Pancreas (tissue), 10 donors: ENCODE data around the gene SH3BP2. TPM values are rescaled to one million over a fixed set of nuclear protein-coding genes. Genes with fewer than 3 reads are reported as not detected.

Experiments
- ATAC-seq, 4 donors: fragments of 200-7000 bp; cut with Tn5 transposase; one replicate each; pipeline versions ENCODE4 v1.8.0 to v1.9.1; 2020; ENCODE audit warnings: mild to moderate bottlenecking in 4 of 4, moderate library complexity in 4 of 4
- DNase-seq, 6 donors: peaks; one replicate each; pipeline ENCODE4 v3.0.0-alpha.2; 2020
- FAIRE-seq: peaks from 2 replicates; lab custom pipeline; 2012; peaks lifted over from hg19 to GRCh38; lab: Jason Lieb, UNC
- H3K27ac ChIP-seq, 4 donors: fragments of 200-600 bp; sonication (generic); 1 replicate in 3 of 4; 2 replicates in 1 of 4; pipeline versions ENCODE4 v1.5.0 to v1.8.0; 2020
- H3K27me3 ChIP-seq, 4 donors: fragments of 200-600 bp; one replicate each; pipeline ENCODE4 v1.8.0; 2021
- H3K36me3 ChIP-seq, 3 donors: fragments of 200-600 bp; sonication (generic) in 1 of 3; one replicate each; pipeline versions ENCODE4 v1.5.0 to v1.8.0; 2020 to 2021
- H3K4me1 ChIP-seq, 3 donors: fragments of 200-600 bp; one replicate each; pipeline ENCODE4 v1.8.0; 2021
- H3K4me3 ChIP-seq, 4 donors: fragments of 200-600 bp; sonication (generic) in 2 of 4; one replicate each; pipeline versions ENCODE4 v1.5.0 to v1.8.0; 2020 to 2021
- H3K9me3 ChIP-seq, 4 donors: fragments of 200-600 bp; one replicate each; pipeline ENCODE4 v1.8.0; 2021
- WGBS, 2 donors: extraction: QIAGEN DNeasy Blood & Tissue Kit; methylation state at CpG; one replicate each; pipeline ENCODE4 v1.1.7; 2013; 5-methylcytosine and 5-hydroxymethylcytosine counted together
- intact Hi-C, 3 donors: fragments of 100-400 bp; cut with DNase I; formaldehyde crosslinking; loops; one replicate each; pipeline versions ENCODE4 v1.11.1 to v1.14.2; 2022
- polyA plus RNA-seq, 2 donors: library from polyadenylated mRNA; stranded (reverse); fragments of 200-250 nt; gene quantifications; one replicate each; pipeline ENCODE4 v1.2.3, GENCODE V29; 2013
- total RNA-seq, 6 donors: library from RNA; stranded (reverse); fragmentation: NEBNext Ultra II Directional in 4 of 6; extraction: Animal tissue kit (Norgen Biotek cat#: 25700) in 4 of 6; gene quantifications; one replicate each; pipeline versions ENCODE4 v1.2.1 to v1.2.4, GENCODE V29; 2021 to 2023
- TF ChIP-seq, protein P1 (sequence below), 4 donors: fragments of 200-600 bp; sonication (generic) in 3 of 4; IDR thresholded peaks; one replicate each; pipeline versions ENCODE4 v1.5.0 to v1.8.0; 2021; ENCODE audit warnings: antibody characterized with exemption in 4 of 4
- donor health status: healthy with polysubstance abuse.
- donor health status: DM: no; HTN: no; CAD: no; lungs with moderate emphysema.
- donor health status: DM: no; HTN: no; CAD: no.
- donor health status: control.
- donor health status: control.
- donor health status: Bipolar disorder and iron deficiency.
- donor health status: DM: yes; HTN: yes; CAD: no.
- donor health status: DM: no; HTN: no; CAD: no.
- donor health status: DM: no; HTN: no; CAD: no.
- donor health status: DM: yes; HTN: yes; CAD: no.

Gene SH3BP2
- total and polyA plus RNA-seq, 8 donors: 12.3 to 56.5 (median 27.0) TPM

- Histone ChIP-seq H3K27me3 (no peaks in the 10 kb centered on the region), H3K36me3 (peaks cover 0 to 9% (median 4%) of the 10 kb centered on the region in 3 donors), H3K9me3 (no peaks in the 10 kb centered on the region), H3K4me3 (no peak overlapping the region), H3K4me1 (no peaks in the 10 kb centered on the region), H3K27ac (no peak overlapping the region)
- TF ChIP-seq, protein P1, sequence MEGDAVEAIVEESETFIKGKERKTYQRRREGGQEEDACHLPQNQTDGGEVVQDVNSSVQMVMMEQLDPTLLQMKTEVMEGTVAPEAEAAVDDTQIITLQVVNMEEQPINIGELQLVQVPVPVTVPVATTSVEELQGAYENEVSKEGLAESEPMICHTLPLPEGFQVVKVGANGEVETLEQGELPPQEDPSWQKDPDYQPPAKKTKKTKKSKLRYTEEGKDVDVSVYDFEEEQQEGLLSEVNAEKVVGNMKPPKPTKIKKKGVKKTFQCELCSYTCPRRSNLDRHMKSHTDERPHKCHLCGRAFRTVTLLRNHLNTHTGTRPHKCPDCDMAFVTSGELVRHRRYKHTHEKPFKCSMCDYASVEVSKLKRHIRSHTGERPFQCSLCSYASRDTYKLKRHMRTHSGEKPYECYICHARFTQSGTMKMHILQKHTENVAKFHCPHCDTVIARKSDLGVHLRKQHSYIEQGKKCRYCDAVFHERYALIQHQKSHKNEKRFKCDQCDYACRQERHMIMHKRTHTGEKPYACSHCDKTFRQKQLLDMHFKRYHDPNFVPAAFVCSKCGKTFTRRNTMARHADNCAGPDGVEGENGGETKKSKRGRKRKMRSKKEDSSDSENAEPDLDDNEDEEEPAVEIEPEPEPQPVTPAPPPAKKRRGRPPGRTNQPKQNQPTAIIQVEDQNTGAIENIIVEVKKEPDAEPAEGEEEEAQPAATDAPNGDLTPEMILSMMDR (IDR thresholded peaks at IDR 0.05): no peak
- FAIRE-seq (no peak), ATAC-seq (no peak), DNase-seq (peak in 2 of 6 donors; percentile 55 to 65)
- 97% methylated on average over 19 of the region's 19 CpGs for WGBS, 2 donors
- intact Hi-C loops: no loop called here
Observed at GRCh38 chr4:2829933-2830451, 37.1 kb downstream of the SH3BP2 start.

DNA sequence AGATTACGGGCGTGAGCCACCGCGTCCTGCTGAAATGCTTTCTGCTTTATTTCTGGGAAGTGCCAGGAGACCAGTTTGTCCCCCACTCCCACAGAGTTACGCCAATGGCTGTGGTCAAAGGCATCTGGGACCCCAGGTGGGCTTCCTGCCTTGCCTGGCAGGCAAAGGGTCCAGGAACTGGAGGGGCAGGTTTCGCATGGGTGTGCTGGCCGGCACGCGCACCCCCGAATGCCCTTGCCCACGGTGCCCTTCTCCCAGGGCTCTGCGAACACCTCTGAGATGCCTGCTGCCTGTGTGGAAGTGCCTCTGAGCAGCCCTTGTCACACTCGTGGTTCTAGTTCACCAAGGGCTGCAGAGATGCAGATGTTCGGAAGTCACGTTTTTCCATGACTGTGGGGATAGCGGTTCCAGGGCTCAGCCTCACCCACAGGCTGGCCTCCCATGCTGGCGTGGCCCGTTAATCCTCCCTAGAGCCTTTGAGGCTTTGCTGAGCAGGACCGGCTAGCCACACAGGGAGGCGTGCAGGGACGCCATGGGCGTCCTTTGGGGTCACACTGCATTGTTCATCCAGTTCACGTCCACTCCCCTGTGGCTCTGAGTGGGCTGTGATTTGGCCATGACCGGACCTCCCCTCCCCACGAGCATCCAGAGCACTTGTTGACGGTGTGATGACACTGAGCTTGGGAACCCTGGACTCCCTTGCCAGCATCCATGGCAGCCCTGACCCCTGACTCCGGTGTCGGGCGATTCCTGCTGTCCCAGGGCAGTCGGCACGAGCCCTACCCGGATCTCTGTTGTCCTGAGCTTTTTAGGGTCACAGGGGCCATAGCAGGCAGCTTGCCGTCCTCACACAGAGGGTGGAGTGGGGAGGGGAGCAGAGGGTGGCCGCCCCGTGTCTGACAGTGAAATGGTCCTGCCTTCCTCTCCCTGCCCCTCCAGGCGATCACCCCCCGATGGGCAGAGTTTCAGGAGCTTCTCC lies 38.0 kb downstream of the SH3BP2 start:
- TF ChIP-seq, protein P1 (IDR thresholded peaks at IDR 0.05): no peak
- H3K9me3 ChIP-seq: no peaks in the 10 kb centered on the region
- H3K27me3 ChIP-seq: no peaks in the 10 kb centered on the region
- no peak overlapping the region for H3K4me3 ChIP-seq
- 91 to 93% methylated on average over 37 of the region's 37 CpGs for WGBS, 2 donors
- intact Hi-C loops: no loop called here
- no peak for FAIRE-seq
- no peak for ATAC-seq
- DNase-seq: peak in 2 of 6 donors; percentile 1 to 55
- no peak overlapping the region for H3K27ac ChIP-seq
- peaks cover 0 to 7% (median 3%) of the 10 kb centered on the region in 3 donors for H3K36me3 ChIP-seq
- no peaks in the 10 kb centered on the region for H3K4me1 ChIP-seq

DNA sequence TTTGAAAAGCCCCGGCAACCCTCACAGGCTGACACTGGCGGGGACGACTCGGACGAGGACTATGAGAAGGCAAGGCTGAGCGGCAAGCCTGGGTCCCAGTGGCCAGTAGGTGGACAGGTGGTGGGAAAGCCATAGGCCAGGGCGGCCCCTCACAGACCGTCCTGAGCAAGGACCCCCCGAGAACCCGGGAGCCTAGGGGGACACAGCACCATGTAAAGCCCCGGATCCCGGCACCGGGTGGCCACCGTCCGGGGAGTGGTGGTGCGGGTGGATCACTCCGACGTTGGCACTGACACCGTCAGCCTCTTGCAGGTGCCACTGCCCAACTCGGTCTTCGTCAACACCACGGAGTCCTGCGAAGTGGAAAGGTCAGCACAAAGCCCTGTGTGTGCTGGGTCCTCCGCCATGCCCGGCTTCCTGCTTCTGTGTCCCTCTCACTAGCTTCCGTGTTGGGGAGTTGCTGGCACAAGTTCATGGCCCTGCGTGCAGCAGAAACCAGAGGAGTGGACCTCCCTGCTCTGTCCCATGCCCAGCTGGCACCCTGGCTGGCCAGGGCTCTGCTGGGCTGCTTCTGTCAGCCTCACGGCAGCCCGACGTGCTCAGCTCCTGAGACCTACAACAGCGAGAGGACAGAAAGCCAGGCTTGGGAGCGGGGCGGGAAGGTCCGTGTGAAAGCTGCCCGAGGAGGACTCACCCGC lies 38.9 kb downstream of the SH3BP2 start:
- no peak for FAIRE-seq
- no peak overlapping the region for H3K4me3 ChIP-seq
- 94 to 96% methylated on average over 35 to 36 of the region's 36 CpGs for WGBS, 2 donors
- TF ChIP-seq, protein P1 (IDR thresholded peaks at IDR 0.05): no peak
- H3K27me3 ChIP-seq: no peaks in the 10 kb centered on the region
- peaks cover 0 to under 1% (median 0%) of the 10 kb centered on the region in 3 donors for H3K4me1 ChIP-seq
- peaks cover 0 to 7% (median 3%) of the 10 kb centered on the region in 3 donors for H3K36me3 ChIP-seq
- DNase-seq: peak in 3 of 6 donors; percentile 1 to 69 (median 56)
- intact Hi-C loops: no loop called here
- no peak for ATAC-seq
- H3K27ac ChIP-seq: no peak overlapping the region
- H3K9me3 ChIP-seq: no peaks in the 10 kb centered on the region

DNA sequence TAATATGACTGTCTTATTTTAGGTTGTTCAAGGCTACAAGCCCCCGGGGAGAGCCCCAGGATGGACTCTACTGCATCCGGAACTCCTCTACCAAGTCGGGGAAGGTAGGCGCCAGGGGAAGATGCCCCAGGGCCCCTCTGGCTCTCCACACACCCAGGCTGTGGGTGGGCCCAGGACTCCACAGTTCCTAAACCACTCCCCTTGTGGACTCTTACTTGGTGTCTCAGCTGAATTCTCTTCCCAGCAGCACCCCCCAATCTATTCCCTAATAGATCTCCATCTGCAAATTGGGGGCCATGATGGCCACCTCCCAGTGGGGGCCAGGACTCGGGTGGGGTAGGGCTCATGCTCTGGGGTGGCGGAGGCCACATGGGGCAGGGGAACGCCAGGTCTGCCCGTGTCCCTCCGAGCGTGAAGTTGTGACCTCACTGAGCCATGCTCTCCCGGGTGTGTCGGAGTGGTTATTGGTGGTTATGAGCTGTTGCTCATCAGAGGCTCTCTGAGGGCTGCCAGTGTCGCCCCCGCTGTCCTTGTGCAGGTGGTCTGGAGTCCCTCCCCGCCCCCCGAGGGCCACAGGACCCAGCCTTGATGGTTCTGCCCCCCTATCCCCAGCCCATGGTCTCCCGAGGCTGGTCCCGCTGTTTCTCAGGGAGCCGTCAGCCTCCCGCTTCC lies 39.6 kb downstream of the SH3BP2 start:
- peaks cover 0 to 7% (median 3%) of the 10 kb centered on the region in 3 donors for H3K36me3 ChIP-seq
- H3K4me1 ChIP-seq: peaks cover 0 to 5% (median 0%) of the 10 kb centered on the region in 3 donors
- FAIRE-seq: no peak
- WGBS, 2 donors: 93 to 95% methylated on average over 20 of the region's 20 CpGs
- TF ChIP-seq, protein P1 (IDR thresholded peaks at IDR 0.05): no peak
- H3K4me3 ChIP-seq: no peak overlapping the region
- no peaks in the 10 kb centered on the region for H3K27me3 ChIP-seq
- ATAC-seq: no peak
- intact Hi-C loops: no loop called here
- H3K9me3 ChIP-seq: no peaks in the 10 kb centered on the region
- DNase-seq: peak in 2 of 6 donors; percentile 1 to 47
- H3K27ac ChIP-seq: no peak overlapping the region
